Natural killer cell treated with Interleukin-12 subunit alpha and Interleukin-12 subunit beta and Interleukin-15 and Interleukin-18, amount 100 ng/mL, for 72 hours (primary cell): ENCODE data around the gene NF1. TPM values are rescaled to one million over a fixed set of nuclear protein-coding genes. Genes with fewer than 3 reads are reported as not detected.
"Not testable (repeated sequence)": the region's sequence is repeated elsewhere in the genome, so short reads cannot be mapped to it uniquely, and the experiment has no call there.

Source experiments
- ATAC-seq, 2 donors: fragments of 150-1000 bp; cut with Tn5 transposase in 1 of 2; sonication (Bioruptor Pico), chemical (Tn5 transposase) in 1 of 2; 2 replicates each; pipeline ENCODE4 v1.10.0; 2021
- DNase-seq: peaks from one replicate; pipeline ENCODE4 v3.0.0; 2022; ENCODE audit warnings: low spot score
- H3K27ac Mint-ChIP-seq, 2 donors: 1 replicate in 1 of 2; 2 replicates in 1 of 2; pipeline ENCODE4 v1.8.0; 2022; ENCODE audit warnings: mixed read lengths in 2 of 2, mild to moderate bottlenecking in 1 of 2, moderate library complexity in 1 of 2
- H3K27me3 Mint-ChIP-seq, 2 donors: 1 replicate in 1 of 2; 2 replicates in 1 of 2; pipeline ENCODE4 v1.8.0; 2022; ENCODE audit warnings: mixed read lengths in 2 of 2
- H3K36me3 Mint-ChIP-seq: one replicate; pipeline ENCODE4 v1.8.0; 2022; ENCODE audit warnings: mixed read lengths
- H3K4me1 Mint-ChIP-seq, 2 donors: 1 replicate in 1 of 2; 2 replicates in 1 of 2; pipeline ENCODE4 v1.8.0; 2022; ENCODE audit warnings: low read depth in 2 of 2, mixed read lengths in 2 of 2, mild to moderate bottlenecking in 1 of 2
- H3K4me3 Mint-ChIP-seq: one replicate; pipeline ENCODE4 v1.8.0; 2022; ENCODE audit warnings: mixed read lengths
- H3K9me3 Mint-ChIP-seq: 2 replicates; pipeline ENCODE4 v1.8.0; 2022; ENCODE audit warnings: mixed read lengths
- total RNA-seq, 2 donors: library from RNA; stranded (reverse); gene quantifications; one replicate each; pipeline ENCODE4 v1.2.3, GENCODE V29; 2022

NF1 gene
- total RNA-seq, 2 donors from 2014 or later: 34.6 to 45.1 TPM

DNA sequence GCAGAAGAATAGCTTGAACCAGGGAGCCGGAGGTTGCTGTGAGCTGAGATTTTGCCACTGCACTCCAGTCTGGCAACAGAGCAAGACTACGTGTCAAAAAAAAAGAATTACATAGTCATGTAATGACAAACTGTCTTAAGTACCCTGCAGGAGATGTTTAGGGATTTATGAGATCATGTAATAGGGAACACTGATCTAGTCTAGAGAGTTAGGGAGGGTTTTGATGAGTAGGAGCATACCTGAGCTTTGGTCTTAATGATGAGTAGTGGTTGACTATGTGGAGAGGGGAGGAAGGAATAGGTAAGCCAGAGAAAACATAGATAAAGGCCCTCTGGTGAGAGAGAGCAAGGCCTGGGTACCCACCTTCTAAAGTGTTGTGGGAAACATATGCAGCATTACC is 30.1 kb upstream of the NF1 start:
- Mint-ChIP-seq H3K4me1 (peaks cover 0 to 3% of the 10 kb centered on the region in 2 donors), H3K9me3 (no peaks in the 10 kb centered on the region), H3K36me3 (no peaks in the 10 kb centered on the region), H3K27ac (no peak overlapping the region), H3K4me3 (no peak overlapping the region), H3K27me3 (peaks cover 0 to 8% of the 10 kb centered on the region in 2 donors)
- DNase-seq (no peak), ATAC-seq (no peak)

- no peak overlapping the region for H3K27ac Mint-ChIP-seq
- H3K36me3 Mint-ChIP-seq: no peaks in the 10 kb centered on the region
- peaks cover 0 to 8% of the 10 kb centered on the region in 2 donors for H3K27me3 Mint-ChIP-seq
- ATAC-seq (peak; percentile 71 to 75), DNase-seq (no peak)
- H3K4me1 Mint-ChIP-seq: peaks cover 0 to 3% of the 10 kb centered on the region in 2 donors
- H3K9me3 Mint-ChIP-seq: no peaks in the 10 kb centered on the region
- no peak overlapping the region for H3K4me3 Mint-ChIP-seq
Measured at GRCh38 chr17:31067691-31068184, 27.0 kb upstream of the NF1 start.

DNA sequence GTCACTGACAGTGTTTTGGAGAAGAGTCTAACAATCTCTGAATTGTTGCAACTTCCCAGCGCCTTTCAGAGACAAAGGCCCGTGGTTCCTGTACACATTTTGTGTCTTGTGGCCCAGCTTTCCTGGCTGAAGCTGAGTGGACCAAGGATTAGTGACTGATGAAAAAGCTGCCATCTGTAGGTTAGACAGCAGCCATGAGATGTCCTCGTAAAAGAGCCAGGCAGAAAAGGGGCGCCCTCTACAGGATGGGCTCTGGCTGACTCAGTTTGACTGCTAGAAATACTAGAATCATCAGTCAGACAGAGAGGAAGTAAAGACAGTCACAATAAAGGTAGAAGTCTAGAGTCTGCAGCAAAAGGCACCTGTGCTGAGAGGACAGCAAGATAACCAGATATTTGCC is 26.5 kb upstream of the NF1 start:
- Mint-ChIP-seq H3K9me3 (no peaks in the 10 kb centered on the region), H3K36me3 (no peaks in the 10 kb centered on the region), H3K27ac (no peak overlapping the region), H3K4me3 (no peak overlapping the region), H3K4me1 (peaks cover 0 to 3% of the 10 kb centered on the region in 2 donors), H3K27me3 (peaks cover 0 to 8% of the 10 kb centered on the region in 2 donors)
- peak; percentile 53 to 78 for ATAC-seq
- DNase-seq: no peak

DNA sequence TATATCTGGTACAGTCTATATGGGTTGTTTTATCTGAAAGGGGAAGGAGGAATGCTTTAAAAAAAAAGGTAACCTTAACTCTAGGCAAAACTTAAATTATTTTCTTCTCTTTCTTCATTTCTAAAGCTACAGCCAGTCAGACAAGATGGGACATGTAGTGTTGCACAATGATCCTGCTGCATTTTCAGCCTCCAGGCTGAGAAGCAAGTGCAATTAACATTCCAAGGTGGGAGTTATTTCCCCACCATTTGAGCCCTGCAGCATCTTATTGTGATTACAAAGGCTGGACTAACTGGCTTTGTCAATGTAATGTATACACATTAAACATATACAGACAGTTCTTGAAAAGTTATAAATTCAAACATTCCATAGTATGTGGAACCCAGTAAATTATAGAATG is 22.6 kb upstream of the NF1 start:
- no peak for ATAC-seq
- no peak for DNase-seq
- H3K27me3 Mint-ChIP-seq: no peaks in the 10 kb centered on the region
- H3K36me3 Mint-ChIP-seq: no peaks in the 10 kb centered on the region
- H3K27ac Mint-ChIP-seq: no peak overlapping the region
- peaks cover 0 to 3% of the 10 kb centered on the region in 2 donors for H3K4me1 Mint-ChIP-seq
- H3K4me3 Mint-ChIP-seq: no peak overlapping the region
- H3K9me3 Mint-ChIP-seq: no peaks in the 10 kb centered on the region

DNA sequence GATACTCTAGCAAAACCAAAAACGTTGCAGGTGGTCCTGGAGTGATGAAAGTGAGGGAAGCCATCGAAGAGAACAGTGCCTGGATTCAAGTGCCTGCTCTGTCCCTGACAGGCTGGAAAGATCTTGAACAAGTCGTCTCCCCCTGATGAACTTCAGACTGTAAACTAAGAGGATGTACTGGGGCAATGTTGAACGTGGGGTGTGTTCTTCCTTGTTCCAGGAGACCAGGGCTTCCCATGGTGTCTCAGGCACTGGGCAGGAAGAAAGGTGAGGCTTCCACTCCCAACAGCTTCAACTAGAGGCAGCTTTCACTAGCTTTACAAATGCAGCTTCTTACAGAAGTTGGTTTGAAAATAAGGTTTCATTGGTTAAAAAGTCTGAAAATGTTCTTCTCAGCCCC is 21.4 kb upstream of the NF1 start:
- no peak overlapping the region for H3K4me3 Mint-ChIP-seq
- no peak for DNase-seq
- no peaks in the 10 kb centered on the region for H3K9me3 Mint-ChIP-seq
- no peaks in the 10 kb centered on the region for H3K36me3 Mint-ChIP-seq
- no peak overlapping the region for H3K27ac Mint-ChIP-seq
- H3K27me3 Mint-ChIP-seq: no peaks in the 10 kb centered on the region
- ATAC-seq: no peak
- H3K4me1 Mint-ChIP-seq: peaks cover 0 to 2% of the 10 kb centered on the region in 2 donors

DNA sequence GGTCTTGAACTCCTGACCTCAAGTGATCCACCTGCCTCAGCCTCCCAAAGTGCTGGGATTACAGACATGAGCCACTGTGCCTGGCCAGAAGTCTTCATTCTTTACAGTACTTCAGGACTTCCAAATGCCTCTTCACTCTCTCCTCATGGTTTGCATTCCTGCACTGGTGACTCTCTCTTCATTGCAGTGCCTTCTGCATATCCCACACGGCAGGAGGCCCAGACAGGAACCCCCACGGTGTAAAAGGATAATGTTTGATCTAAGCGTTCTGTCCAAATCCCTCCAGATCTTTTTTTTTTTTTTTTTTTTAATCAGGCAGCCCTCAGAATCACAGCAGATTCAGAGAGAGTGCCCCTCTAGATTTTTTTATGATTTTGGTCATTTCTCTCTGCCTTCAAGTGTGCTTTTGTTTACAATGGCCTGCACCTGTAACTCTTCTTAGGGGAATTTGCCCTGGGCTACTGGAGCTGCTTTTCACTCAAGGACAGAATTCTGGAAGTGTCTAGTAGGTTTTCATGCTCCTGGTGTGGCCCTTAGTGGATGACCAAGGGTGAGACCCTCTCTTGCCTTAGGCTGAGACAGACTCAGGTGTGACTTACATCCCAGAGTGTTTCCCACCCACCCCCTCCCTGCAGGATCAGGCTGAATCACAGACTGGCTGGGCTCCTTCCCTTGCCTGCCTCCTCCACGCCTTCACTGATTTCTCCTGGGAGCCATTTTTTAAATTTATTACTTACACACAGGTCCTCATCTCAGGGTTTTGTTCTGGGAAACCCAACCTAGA is 19.8 kb upstream of the NF1 start:
- no peaks in the 10 kb centered on the region for H3K27me3 Mint-ChIP-seq
- ATAC-seq: no peak
- no peak overlapping the region for H3K27ac Mint-ChIP-seq
- H3K9me3 Mint-ChIP-seq: no peaks in the 10 kb centered on the region
- no peak overlapping the region for H3K4me3 Mint-ChIP-seq
- H3K4me1 Mint-ChIP-seq: no peaks in the 10 kb centered on the region
- no peaks in the 10 kb centered on the region for H3K36me3 Mint-ChIP-seq
- DNase-seq: no peak

DNA sequence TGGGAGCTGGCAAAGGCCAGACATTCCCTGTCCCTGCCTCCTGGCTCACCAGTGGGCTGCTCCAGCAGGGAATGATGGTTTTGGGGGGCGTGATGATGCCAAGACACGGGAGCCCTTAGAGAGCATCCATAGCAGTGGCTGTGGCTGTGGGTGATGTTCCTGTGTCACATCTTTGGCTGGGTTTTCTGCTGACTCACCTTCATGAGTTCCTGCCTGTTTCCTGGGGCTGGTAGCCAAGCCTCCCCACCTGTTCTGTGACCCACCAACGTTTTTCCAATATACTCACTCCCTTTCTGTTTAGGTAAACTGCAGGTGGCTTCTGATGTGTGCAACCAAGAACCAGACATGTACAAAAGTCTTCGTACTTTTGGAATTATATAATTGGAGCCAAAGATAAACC is 16.5 kb upstream of the NF1 start:
- no peaks in the 10 kb centered on the region for H3K27me3 Mint-ChIP-seq

GRCh38 chr17:31079731-31080130 is 15.0 kb upstream of the NF1 start:
- Mint-ChIP-seq H3K4me1 (no peaks in the 10 kb centered on the region), H3K9me3 (no peaks in the 10 kb centered on the region), H3K27me3 (no peaks in the 10 kb centered on the region), H3K4me3 (no peak overlapping the region), H3K36me3 (no peaks in the 10 kb centered on the region), H3K27ac (no peak overlapping the region)
- DNase-seq (no peak), ATAC-seq (no peak)

More for the DNA sequence above, 16.5 kb upstream of the NF1 start:
- H3K27ac Mint-ChIP-seq: no peak overlapping the region
- H3K4me3 Mint-ChIP-seq: no peak overlapping the region
- H3K4me1 Mint-ChIP-seq: no peaks in the 10 kb centered on the region
- ATAC-seq (no peak), DNase-seq (no peak)
- no peaks in the 10 kb centered on the region for H3K36me3 Mint-ChIP-seq
- no peaks in the 10 kb centered on the region for H3K9me3 Mint-ChIP-seq

- Mint-ChIP-seq H3K4me3 (no peak overlapping the region), H3K27me3 (no peaks in the 10 kb centered on the region), H3K4me1 (no peaks in the 10 kb centered on the region), H3K27ac (no peak overlapping the region), H3K36me3 (no peaks in the 10 kb centered on the region), H3K9me3 (no peaks in the 10 kb centered on the region)
- ATAC-seq (no peak), DNase-seq (no peak)
Measured at GRCh38 chr17:31085563-31085962, 9.2 kb upstream of the NF1 start.

DNA sequence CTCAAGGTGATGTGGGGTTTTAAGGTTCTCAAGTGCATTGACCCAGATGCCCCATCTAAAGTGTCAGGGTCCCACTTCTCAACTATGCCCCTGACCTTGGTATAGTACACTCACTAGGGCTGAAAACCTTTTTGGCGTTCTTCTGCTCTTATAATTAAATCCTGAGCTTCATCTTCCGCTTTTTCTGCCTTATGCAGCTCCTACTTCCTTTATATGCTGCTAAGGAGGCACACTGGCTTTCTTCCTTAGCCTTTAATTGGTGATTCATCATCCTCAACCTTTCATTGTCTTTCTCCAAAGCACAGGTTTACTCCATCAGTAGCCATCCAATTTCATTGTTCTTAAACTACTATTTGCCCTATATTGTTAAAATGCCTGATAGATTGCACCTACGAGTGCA is 5.3 kb upstream of the NF1 start:
- no peak overlapping the region for H3K27ac Mint-ChIP-seq
- no peaks in the 10 kb centered on the region for H3K9me3 Mint-ChIP-seq
- no peaks in the 10 kb centered on the region for H3K27me3 Mint-ChIP-seq
- no peak overlapping the region for H3K4me3 Mint-ChIP-seq
- no peak for ATAC-seq
- no peaks in the 10 kb centered on the region for H3K36me3 Mint-ChIP-seq
- DNase-seq: no peak
- H3K4me1 Mint-ChIP-seq: no peaks in the 10 kb centered on the region

GRCh38 chr17:31090650-31091049 is 4.1 kb upstream of the NF1 start:
- not testable (repeated sequence) for H3K27me3 Mint-ChIP-seq, DNase-seq, ATAC-seq, H3K27ac Mint-ChIP-seq, H3K36me3 Mint-ChIP-seq, H3K4me1 Mint-ChIP-seq, H3K4me3 Mint-ChIP-seq, H3K9me3 Mint-ChIP-seq

DNA sequence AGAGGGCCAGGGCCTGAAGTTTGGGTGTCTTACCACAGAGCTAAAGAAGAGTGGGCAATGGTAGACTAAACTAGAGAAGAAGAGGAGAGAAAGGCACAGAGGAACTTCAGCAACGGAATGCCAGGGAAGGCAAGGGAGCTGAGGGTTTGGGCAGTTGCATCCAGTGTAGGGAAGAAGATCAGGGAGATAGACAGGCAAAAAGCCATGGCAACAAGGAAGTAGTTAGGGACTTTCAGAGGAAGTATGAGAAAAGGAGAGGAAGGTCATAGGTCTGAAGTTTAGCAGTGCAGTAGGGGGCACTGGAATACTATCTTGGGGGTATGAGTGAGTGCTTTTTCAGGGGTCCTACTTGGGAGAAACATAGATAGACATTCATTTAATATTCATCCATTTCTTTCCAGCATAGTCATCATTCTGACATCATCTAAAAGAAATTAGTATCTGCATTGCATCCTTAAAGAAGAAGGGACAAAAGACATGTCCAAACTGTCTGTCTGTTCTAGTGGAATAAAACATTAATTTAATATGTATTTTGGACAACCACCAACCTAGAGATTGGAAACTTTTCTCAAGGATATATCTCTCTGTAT is 2.2 kb upstream of the NF1 start:
- no peak overlapping the region for H3K27ac Mint-ChIP-seq
- no peaks in the 10 kb centered on the region for H3K36me3 Mint-ChIP-seq
- H3K9me3 Mint-ChIP-seq: no peaks in the 10 kb centered on the region
- H3K4me3 Mint-ChIP-seq: no peak overlapping the region
- no peak for ATAC-seq
- DNase-seq: no peak
- peaks cover 11 to 12% of the 10 kb centered on the region in 2 donors for H3K4me1 Mint-ChIP-seq
- no peaks in the 10 kb centered on the region for H3K27me3 Mint-ChIP-seq

DNA sequence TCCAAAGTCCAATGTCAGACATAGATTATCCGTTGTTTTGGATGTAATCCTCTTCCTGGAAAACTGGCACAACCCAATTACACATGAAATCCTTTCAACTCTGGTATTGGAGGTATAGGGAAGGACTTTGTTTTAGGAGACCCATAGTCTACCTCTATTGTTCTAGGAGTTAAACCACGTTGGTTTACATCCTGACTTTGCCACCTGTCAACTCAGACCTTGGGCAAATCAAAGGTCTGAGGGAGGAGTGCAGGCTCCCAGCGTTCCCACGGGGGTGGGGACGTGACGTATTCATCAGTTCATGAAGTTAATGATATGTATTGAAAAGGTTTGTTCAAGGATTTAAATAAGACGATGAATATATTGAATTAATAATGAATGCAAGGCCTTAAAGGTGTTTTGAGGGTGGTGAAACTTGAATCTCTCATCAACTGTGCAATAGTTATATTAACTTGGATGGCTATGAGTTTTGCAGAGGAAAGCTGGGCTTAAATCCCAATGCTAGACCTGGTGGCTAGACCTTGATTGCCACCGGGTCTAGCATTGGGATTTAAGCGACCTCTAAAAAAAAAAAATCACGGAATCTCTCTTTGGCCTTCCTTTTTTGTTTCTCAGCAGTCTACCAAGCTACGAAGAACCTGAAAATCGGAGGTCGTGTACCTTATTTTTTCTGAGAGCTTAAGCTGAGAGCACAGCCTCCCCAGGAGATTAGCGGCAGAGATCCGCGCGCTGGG is 744 bp upstream of the NF1 start:
- DNase-seq (no peak), ATAC-seq (no peak)
- H3K4me1 Mint-ChIP-seq: peaks cover 11 to 12% of the 10 kb centered on the region in 2 donors
- no peaks in the 10 kb centered on the region for H3K36me3 Mint-ChIP-seq
- peak overlapping the region; percentile 31 to 39 for H3K27ac Mint-ChIP-seq
- H3K4me3 Mint-ChIP-seq: peak overlapping the region; percentile 62
- no peaks in the 10 kb centered on the region for H3K27me3 Mint-ChIP-seq
- H3K9me3 Mint-ChIP-seq: no peaks in the 10 kb centered on the region
